Activated CD4-positive, alpha-beta T cell treated with anti-CD3 and anti-CD28 coated beads for 4 hours (primary cell): ENCODE measurements around the gene PSTPIP1.

Experiments used
- DNase-seq, 2 donors: peaks; one replicate each; pipeline ENCODE4 v3.0.0-alpha.2; 2020

Gene PSTPIP1

DNA sequence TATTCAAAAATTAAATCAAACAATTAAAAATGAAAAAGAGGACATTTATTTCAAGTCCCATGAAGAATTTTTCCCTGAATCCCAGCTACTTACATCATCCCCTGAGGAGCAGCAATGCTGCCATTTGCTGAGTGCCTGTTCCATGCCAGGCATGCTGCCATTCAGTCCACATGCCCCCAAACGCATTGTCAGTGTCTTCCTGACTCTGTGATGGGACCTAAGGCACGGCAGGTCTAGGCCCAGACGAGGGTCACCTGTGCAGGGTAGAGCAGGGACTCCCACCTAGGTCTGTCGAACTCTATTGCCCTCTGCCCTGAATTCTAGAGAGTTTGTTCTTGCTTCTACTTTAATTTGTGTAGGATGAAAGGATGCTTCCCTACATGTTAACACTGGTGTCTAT, 7.0 kb downstream of the PSTPIP1 start:
- no peak for DNase-seq

DNA sequence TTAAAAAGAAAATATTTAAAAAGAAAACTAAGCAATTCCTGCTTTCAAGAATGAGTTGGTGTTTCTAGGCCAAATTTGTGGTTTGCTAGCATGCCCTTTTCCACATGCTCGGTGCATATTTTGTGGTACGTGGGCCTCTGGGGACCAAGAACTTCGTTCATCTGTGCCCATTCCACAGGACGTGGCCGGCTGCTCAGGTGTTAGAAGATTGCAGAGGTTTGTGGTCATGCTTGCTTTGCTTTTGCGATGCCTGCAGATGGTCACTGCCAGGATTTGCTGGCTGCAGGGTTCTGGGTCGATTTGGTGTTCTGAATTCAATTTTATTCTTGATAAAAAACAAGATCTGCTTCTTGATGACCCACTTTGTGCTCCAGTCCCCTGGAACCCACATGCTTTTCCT, 7.5 kb downstream of the PSTPIP1 start:
- no peak for DNase-seq

DNA sequence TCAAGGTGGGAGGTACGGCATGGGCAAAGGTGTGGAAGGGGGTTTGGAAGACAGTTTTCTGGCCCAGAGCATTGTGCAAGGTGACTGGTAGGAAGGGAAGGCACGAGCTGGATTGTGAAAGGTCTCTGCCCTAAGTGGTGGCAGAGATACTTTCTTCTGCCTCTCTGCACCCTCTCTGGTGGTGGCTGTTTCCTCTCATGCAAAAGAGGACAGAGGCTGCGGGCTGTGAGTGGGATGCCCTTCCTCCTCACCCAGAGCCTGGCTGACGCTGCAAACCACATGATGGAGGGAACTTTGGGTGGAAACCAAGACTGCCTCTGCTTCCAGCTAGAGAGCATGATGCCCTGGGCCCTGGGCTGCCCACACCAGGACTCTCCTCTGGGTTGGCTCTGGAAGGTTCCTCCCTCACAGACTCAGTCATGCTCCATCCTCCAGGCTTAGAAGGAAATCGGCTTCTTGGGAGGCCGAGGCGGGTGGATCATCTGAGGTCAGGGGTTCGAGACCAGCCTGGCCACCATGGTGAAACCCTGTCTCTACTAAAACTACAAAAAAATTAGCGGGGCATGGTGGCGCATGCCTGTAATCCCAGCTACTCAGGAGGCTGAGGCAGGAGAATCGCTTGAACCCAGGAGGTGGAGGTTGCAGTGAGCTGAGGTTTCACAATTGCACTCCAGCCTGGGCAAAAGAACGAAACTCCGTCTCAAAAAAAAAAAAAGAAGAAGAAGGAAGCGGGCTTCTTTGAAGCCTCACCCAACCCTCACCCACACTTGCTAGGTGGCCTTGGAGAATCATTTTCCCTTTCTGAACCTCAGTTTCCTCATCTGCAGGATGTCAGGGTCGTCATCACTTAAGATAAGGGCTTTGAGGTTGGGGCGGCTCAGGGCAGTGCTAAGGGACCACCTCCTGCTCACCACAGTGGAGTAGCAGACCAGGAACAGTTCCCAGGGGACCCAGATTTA, 8.3 kb downstream of the PSTPIP1 start:
- peak; percentile 64 to 72 for DNase-seq

DNA sequence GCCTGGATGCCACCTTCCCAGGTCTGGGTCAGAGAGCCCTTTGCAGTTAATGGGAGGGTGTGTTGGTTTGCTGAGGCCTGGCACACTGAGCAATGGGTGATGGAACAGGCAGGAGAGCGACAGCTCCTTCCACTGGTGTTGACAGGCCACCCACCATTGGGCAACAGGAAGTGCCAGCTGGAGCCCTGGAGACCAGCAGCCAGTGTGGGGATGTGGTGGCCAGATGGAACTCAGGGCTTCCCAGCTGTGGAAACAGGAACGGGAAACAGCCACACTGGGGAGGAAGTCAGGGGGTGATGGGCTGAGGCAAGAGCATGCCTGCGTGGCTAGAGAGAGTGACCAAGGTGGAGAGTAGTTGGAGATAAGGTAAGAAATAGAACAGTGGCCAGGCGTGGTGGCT, 9.3 kb downstream of the PSTPIP1 start:
- DNase-seq: no peak

DNA sequence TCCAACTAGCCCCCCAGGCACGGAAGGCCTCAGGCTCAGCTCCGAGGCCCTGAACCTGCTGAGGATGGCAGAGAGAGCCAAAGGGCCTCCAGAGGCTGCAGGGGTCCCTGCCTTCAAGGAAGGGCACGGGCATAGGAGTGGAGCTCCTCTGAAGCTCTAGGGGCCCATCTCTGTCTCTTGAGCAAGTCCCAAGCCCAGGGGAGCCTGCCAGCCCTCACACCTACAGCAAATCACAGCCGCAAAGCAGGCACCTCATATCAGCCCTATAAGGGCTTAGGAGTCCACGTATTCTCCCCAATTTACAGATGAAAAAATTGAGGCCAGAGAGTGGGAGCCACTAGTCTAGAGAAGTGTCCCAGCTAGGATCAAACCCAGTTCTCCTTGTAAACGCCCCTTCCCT, 14.2 kb downstream of the PSTPIP1 start:
- no peak for DNase-seq

DNA sequence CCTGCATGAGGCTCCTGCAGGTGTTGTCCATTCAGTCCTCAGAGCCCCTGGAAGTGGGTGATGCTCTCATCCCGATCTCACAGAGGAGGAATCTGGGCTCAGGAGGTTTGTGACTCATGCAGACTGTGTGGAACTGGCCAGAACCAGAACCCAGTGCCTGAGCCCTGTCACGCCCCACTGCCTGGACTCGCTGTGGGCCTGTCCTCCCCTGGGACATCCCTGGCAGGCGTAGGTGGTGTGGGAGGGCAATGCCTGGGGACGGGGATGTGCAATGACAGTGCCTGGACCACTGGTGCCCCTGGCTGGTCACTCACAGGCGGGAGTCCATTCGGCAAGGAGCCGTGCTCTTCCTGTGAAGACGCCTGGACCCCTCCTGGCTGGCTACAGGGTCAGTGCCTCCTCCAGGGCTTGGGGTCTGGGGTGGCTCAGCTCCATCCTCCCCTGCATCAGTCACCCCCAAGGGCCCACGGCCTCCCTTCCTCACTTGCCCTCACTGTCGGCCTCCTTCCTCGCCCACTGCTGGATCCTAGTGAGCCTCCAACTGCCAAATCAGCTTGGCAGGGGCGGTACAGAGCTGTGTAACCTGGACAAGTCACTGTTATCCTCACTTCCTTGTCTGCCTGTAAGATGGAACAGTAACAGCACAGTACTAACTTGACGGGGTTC, 14.9 kb downstream of the PSTPIP1 start:
- no peak for DNase-seq

DNA sequence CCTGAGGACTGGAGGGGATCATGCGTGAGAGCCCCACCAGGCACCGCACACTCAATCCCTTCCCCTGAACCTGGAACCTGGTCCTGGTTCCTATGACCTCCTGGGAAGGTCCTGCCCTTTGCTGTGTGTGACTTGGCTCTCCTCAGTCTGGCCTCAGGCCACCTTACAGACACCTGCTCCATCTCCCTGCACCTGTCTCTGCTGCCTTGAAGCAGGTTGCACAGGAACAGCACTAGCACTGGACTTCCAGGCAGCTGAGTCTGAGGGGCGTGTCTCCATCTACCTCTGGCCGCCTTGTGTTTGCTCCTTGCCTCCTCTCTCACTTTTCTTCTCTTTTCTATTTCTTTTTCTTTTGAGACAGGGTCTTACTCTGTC, 15.4 kb downstream of the PSTPIP1 start:
- no peak for DNase-seq

DNA sequence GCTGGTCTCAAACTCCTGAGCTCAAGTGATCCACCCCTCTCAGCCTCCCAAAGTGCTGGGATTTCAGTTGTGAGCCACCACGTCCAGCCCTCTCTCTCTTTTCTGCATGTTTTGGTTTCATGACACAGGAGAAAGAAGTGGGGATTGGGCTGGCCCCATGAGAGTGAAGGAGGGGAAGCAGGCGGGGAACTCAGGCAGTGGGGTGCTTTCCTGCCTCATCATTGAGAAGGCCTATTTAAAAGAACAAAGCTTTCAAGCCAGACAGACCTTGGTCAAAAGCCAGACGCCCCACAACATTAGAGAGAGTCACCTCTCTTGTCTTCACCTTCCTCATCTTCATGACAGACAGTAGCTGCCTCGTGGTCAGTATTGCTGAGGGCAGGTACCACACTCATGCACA, 15.9 kb downstream of the PSTPIP1 start:
- DNase-seq: no peak

DNA sequence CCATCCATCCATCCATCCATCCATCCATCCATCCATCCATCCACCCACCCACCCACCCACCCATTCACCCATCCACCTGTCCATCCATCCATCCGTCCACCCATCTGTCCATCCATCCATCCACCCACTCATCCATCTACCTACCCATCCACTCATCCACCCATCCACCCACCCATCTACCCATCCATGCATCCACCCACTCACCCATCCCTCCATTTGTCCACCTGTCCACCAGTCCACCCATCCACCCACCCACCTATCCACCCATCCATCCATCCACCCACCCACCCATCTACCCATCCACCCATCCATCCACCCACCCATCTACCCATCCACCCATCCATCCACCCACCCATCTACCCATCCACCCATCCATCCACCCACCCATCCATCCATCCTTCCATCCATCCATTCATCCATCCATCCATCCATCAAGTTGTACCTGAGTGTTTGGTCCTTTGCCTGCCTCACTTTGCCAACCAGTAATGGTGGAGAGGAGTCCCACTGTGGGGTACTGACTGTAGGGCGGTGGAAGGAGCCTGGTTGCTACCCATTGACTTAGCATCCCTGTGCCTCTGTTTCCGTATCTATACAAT, 17.3 kb downstream of the PSTPIP1 start:
- DNase-seq: no peak

DNA sequence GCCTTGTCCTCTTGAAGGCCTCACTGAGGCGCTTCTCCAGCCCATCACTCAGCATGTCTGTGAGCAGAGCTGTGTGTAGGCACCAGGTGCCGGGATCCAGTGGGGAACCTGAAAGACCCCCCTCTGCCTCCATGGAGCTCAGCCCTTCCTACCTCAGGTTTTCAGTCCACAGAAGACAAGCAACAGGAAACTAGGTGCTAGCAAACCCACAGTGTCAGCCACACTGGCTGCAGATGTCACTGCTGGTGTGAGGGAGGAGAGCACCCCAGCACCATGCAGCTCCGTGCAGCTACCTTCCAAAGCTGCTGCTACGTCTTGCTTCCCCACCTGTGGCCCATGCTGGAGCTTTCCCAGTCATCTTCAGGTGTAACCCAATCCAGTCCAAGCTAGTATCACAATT, 17.9 kb downstream of the PSTPIP1 start:
- DNase-seq: peak; percentile 33 to 35

DNA sequence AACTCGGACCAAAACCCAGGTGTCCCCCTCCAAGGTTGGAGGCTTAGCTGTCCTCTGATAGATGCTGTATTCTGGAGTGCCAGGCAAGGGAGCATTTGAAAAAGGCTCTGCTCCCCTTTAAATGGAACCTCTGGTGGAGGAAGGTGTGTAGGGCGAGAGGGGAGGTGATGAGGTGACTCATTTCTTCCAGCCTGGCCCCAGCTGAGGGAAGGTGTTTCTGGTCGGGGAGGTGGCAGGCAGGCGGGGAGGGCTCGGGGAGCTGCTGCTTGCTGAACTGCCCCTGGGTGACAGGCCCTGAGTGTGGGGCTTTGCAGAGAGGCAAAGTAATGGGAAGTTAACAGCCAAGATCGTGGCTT, 18.8 kb downstream of the PSTPIP1 start:
- DNase-seq: peak; percentile 87 to 89

DNA sequence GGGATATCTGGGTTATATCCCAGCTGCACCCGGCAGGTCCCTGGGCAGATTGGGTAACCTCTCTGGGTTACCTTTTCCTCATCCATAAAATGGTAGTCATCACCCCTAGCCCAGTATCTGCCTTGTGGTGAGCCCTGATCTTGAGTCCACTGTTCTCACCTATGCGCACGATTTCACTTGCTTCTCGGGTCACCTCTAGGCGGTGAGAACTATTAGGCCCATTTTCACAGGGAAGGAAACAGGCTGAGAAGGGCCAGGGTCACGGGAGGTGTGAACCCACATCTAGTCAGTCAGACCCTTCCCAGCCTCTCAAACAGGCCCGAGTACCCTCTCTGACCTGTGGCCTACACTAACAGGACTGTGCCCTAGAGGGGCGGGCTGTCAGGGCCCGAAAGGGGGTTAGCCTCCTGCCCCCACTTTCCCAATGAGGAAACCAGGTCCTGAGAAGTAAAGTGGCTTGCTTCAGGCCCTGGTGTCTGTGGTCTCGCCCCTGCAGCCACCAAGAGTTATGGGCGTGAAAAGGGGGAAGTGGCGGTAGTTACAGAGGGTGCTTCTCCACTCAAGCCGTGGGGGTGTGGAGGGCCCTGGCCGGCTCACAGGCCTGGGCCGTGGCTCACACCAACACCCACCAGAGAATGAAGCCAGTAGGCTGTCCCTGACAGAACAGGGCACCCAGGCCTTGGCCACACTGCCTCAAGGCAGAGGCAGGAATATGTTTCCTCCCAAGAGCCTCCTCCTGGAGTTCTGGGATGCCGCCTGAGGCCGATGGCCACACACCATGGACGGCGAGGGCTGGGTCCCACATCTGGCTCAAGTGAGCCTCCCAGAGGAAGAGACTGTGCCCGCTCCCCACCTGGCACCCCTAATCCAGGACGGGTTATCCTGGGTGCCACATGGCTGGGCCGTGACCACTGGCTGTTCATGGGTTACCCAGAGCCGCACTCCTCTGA, 19.5 kb downstream of the PSTPIP1 start:
- no peak for DNase-seq

DNA sequence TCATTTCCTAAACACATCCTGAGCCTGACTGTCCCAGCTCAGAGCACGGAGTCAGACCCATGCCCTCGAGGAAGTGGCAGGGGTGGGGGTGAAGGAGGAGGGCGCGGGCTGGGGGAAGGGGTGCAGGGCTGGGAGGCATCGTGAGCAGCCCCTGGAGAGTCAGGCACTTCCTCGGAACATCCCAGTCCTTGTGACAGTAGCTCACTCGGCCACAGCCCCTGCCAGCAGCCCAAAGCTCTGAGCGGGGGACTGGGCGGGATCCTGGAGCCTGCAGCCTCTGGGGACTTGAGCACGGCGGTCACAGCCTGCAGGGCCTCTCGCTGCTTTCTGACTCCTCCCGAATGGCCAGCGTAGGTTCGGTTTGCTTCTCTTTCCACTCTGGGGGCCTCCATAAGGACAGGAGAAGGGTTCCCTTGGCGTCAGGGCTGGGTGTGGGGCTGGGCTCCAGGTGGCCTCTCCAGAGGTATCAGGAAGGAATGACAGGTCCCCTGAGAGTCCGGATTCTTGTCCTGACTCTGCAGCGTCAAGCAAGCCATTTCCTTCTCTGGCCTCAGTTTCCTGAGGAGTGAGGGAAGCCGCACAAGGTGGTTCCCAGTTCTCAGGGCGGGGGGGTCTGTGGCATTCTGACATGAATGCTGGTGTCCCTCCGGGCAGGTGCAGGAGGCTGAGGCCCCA, 20.9 kb downstream of the PSTPIP1 start:
- no peak for DNase-seq

DNA sequence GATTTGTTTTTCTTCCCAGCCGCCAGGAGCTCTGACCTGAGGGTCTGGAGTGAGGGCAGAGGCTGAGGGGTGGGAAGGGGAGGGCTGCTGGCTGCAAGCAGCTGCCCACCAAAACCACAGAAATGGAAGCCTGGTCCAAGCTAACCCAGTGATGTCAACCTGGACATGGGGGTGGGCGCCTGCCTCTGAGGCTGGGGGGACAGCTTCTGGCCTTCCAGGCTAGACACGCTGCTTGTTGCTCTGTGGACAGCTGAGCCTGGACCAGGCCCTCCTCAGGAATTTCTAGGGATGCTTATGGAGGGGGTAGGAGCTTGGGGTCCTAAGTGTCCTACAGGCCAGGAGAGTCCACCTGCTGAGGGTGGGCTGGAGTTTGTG, 21.4 kb downstream of the PSTPIP1 start:
- DNase-seq: no peak

DNA sequence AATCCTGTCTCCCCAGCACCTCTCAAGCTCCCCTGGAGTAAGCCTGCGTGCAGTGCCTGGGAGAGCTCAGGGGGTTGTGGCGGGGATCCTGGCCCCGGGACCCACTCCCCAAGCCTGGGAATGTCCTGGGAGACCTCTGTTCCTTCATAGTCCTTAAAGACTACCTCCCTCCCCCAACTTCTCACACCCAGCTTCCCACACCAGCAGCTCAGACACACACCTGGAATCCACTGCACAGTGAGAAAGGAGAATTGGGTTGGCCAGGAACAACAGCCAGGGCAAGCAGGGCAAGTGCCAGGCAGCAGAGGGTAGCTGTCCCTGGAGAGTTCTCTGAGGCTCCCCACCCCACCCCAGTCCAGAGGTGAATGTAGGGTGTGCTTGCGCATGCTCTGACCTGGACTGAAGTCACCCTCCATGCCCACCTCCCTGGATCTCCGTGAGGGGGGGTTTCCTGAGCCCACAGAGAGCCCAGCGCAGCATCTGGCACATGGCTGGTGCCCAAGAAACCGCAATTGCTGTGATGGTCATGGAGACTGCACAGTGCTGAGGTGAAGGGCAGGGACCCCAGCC, 22.2 kb downstream of the PSTPIP1 start:
- no peak for DNase-seq

DNA sequence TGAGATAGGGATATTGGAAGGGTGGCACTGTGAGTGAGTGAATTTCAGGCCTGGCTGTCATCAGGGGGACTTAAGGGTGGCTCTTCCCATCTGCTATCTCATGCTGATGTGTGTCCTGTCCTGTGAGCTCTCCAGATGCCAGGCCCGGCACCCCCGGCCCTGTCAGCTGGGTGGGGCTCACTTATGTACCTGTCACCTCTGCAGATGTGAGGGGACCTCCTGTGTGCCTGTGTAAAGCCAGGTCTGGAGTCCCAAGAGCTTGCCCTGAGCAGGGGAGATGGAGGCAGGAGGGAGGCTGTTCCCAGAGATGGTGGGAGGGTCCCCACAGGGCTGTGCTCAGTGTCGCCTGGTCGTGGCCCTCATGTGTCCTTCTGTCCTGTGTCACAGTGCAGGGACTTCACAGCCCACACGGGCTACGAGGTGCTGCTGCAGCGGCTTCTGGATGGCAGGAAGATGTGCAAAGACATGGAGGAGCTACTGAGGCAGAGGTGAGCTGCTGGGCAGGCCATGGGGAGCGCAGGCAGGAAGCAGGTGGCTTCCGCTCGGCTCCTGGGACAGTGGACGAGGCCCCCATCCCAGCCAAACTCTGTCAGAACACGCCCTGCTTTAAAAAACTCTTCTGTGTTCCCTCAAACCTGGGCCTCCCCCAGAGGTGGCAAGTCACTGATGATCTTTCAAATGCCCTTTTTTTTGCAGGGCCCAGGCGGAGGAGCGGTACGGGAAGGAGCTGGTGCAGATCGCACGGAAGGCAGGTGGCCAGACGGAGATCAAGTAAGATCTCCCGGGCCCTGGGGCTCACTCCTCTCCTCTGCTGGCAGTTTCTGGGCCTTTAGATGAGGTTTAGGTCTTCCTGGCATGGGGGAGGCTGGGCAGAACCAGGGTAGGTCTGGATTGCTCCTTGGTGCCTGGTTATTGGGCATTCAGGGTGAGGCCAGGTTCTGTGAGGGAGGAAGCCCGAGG, 23.1 kb downstream of the PSTPIP1 start:
- no peak for DNase-seq

DNA sequence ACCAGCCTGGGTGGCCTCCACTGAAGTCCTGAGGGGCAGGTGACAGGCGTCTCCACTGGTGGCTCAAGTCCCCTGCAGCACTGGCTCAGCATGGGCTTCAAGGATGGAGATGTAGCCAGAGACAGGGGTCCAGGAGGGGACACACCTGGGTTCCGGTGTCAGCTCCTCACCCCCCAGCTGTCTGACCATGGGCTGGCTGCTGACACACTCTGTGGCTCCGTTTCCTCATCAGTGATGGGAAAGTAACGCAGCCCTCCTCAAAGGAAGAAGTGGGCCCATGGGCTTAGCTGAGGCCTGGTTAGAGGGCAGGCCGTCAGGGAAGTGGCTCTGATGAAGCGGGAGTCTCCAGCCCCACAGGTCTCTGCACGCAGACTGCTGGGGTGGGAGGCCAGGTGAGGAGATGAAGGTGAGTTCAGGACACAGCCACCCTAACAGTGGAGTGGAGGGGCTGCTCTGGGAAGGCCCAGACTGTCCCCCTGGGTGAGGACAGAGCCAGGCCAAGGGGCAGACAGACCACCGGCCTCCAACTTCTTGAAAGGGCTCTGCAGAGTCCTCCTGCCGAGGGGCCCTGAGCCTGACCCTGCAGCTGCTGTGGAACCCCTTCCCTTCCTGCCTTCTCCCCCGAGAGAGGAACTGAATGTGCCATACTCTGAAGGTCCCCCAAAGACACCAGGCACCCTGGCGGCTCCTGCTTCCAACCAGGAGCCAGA, 24.0 kb downstream of the PSTPIP1 start:
- no peak for DNase-seq

DNA sequence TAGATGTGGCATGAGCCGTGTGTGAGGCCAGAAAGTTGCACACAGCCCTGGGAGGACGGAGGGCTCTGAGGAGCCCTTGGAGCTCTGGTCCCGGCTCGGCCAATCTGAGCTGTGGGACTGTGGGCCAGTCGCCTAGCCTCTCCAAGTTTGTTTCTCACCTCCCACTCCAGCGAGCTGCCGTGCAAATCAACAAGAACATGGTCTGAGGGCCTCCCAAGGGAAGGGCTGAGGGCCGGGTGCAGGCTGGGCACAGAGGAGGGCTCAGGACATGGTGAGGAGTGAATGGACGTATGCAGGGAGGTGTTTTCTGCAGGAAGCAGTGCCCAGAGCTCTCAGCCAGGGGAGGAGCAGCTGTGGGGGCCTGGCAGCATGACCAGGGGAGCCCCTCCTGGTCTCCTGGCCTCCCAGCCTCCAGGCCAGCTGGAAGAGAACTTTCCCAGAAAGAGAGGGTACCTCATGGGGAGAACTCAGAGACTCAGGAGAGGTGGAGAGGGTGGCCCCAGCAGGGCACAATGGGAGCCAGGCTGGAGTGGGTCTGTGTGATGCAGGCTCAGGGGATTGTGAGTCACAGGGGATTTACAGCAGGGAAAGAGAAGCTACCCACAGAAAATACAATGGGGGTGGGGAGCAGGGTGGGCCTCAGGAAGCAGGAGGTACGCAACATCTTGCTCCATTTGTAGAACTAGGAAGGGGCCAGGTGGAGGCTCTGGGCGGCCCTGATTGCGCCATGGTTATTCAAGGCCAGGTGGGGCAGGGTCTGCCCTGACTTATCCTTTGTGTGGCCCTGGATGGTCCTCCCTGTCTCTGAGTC, 24.8 kb downstream of the PSTPIP1 start:
- DNase-seq: peak; percentile 38 to 40
